GM19025 (cell line): ENCODE data around the gene CCN5.
"Not testable (repeated sequence)": the region's sequence is repeated elsewhere in the genome, so short reads cannot be mapped to it uniquely, and the experiment has no call there.

ENCODE experiments used
- ATAC-seq: cut with Tn5 transposase; IDR thresholded peaks from one replicate; pipeline ENCODE4 v1.9.1; 2021; ENCODE audit warnings: mild to moderate bottlenecking, low read depth, moderate library complexity; ENCODE audit not compliant: unreplicated experiment

Gene CCN5

GRCh38 chr20:44714701-44715498, at the start of gene CCN5:
Gene CCN5, plus strand, starts transcription at chr20:44715369. Its CDS starts 22 bp downstream, at chr20:44715391.
- no peak for ATAC-seq

- ATAC-seq = no peak
These were observed 49.1 kb upstream of the CCN5 start for GRCh38 chr20:44666066-44666465.

- not testable (repeated sequence) for ATAC-seq
These were observed 44.3 kb upstream of the CCN5 start for GRCh38 chr20:44670851-44671250.

- not testable (repeated sequence) for ATAC-seq
These were observed 43.6 kb upstream of the CCN5 start for GRCh38 chr20:44671541-44671940.

GRCh38 chr20:44672318-44672902, 42.8 kb upstream of the CCN5 start:
- ATAC-seq = not testable (repeated sequence)

- ATAC-seq = no peak
These were observed 36.9 kb upstream of the CCN5 start for GRCh38 chr20:44678242-44678641.

- ATAC-seq = no peak
These were observed 36.1 kb upstream of the CCN5 start for GRCh38 chr20:44678990-44679611.

GRCh38 chr20:44681796-44682566, 33.2 kb upstream of the CCN5 start:
- no peak for ATAC-seq

- no peak for ATAC-seq
These were observed 31.7 kb upstream of the CCN5 start for GRCh38 chr20:44683263-44684046.

GRCh38 chr20:44684047-44684967, 30.9 kb upstream of the CCN5 start:
- no peak for ATAC-seq

- no peak for ATAC-seq
These were observed 28.2 kb upstream of the CCN5 start for GRCh38 chr20:44686934-44687333.

GRCh38 chr20:44688053-44688625, 27.0 kb upstream of the CCN5 start:
- no peak for ATAC-seq

- ATAC-seq = no peak
These were observed 25.4 kb upstream of the CCN5 start for GRCh38 chr20:44689809-44690208.

- no peak for ATAC-seq
These were observed 24.3 kb upstream of the CCN5 start for GRCh38 chr20:44690781-44691423.

GRCh38 chr20:44691424-44692423, 23.4 kb upstream of the CCN5 start:
- no peak for ATAC-seq

- no peak for ATAC-seq
These were observed 22.2 kb upstream of the CCN5 start for GRCh38 chr20:44692932-44693480.

- no peak for ATAC-seq
These were observed 21.5 kb upstream of the CCN5 start for GRCh38 chr20:44693627-44694026.
